ENCODE measurements around the gene LPP.

- no peak for TF ChIP-seq EZH2 (IDR thresholded peaks at IDR 0.05; ENCODE audit: low read length)
- no peak for TF ChIP-seq CTCF (optimal IDR thresholded peaks at IDR 0.05 in 1 of 3, IDR thresholded peaks at IDR 0.05 in 1 of 3, conservative IDR thresholded peaks at IDR 0.05 in 1 of 3; ENCODE audit: extremely low read depth in 1 of 3, insufficient read depth in 2 of 3, low read length in 3 of 3)
These were observed 176.2 kb downstream of the LPP start for GRCh38 chr3:188330138-188330537.

Measured in keratinocyte (primary cell).